ENCODE measurements around the gene WWP2. TPM values are rescaled to one million over a fixed set of nuclear protein-coding genes. Genes with fewer than 3 reads are reported as not detected.
A peak's percentile ranks its signal among the peaks of the same experiment; 100 is the strongest.

The WWP2 gene
- total RNA-seq, 1 experiment from 2014 or later, result 40.2 TPM

DNA sequence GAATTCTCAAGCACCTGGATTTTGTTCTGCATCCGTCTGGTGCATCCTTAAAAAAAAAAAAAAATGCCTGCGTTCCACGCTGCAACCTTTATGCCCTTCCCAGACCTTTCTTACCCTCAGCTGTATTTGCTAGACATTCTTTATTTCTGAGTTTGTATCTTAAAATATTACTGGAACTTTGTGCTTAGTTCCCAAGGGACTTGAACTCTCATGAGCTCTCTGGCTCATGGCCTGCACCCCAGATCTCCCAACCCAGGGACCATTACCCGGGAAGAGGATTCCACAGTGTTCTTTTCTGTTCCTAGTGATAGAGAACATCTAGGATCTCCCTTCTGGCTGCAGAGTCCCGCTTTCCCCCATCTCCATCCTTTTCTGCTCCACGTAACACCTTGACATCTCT, 160.1 kb downstream of the WWP2 start:
- TF ChIP-seq, protein P1, sequence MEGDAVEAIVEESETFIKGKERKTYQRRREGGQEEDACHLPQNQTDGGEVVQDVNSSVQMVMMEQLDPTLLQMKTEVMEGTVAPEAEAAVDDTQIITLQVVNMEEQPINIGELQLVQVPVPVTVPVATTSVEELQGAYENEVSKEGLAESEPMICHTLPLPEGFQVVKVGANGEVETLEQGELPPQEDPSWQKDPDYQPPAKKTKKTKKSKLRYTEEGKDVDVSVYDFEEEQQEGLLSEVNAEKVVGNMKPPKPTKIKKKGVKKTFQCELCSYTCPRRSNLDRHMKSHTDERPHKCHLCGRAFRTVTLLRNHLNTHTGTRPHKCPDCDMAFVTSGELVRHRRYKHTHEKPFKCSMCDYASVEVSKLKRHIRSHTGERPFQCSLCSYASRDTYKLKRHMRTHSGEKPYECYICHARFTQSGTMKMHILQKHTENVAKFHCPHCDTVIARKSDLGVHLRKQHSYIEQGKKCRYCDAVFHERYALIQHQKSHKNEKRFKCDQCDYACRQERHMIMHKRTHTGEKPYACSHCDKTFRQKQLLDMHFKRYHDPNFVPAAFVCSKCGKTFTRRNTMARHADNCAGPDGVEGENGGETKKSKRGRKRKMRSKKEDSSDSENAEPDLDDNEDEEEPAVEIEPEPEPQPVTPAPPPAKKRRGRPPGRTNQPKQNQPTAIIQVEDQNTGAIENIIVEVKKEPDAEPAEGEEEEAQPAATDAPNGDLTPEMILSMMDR (conservative IDR thresholded peaks at IDR 0.05), result no peak
- Mint-ChIP-seq H3K27ac (peak overlapping the region in 2 of 3 experiments; percentile 26 to 88; a peak in 2 of 7 replicates), H3K9me3 (no peaks in the 10 kb centered on the region), H3K27me3 (ENCODE audit: low read depth) (no peaks in the 10 kb centered on the region), H3K36me3 (ENCODE audit: insufficient read depth in 1 of 3, low read depth in 3 of 3) (peaks cover 0 to 14% (median 4%) of the 10 kb centered on the region in 3 experiments; a peak in 5 of 7 replicates), H3K4me3 (no peak overlapping the region), H3K4me1 (peaks cover 27 to 40% of the 10 kb centered on the region in 2 experiments)
- Histone ChIP-seq H3K9me3 (ENCODE audit: control insufficient read depth, low read depth, low read length) (no peaks in the 10 kb centered on the region), H2BK15ac (ENCODE audit: low read depth, low read length) (no peak overlapping the region), H2BK120ac (ENCODE audit: low read depth, low read length, poor library complexity, severe bottlenecking) (no peak overlapping the region), H4K91ac (ENCODE audit: insufficient read length, low read depth, low read length) (no peak overlapping the region), H3K4me1 (ENCODE audit: insufficient read depth, low read length) (peaks cover 8% of the 10 kb centered on the region; the same call in 1 of the 2 replicates), H3K79me1 (ENCODE audit: insufficient read depth, low read depth, low read length, poor library complexity, severe bottlenecking) (no peaks in the 10 kb centered on the region), H3K27ac (ENCODE audit: insufficient read length, low read depth, low read length) (no peak overlapping the region), H3K23ac (ENCODE audit: insufficient read length, low read depth, low read length) (no peak overlapping the region), H2BK12ac (ENCODE audit: insufficient read length, low read depth, low read length) (no peak overlapping the region), H2AFZ (ENCODE audit: low read length) (no peak overlapping the region), H4K8ac (replicated peaks; ENCODE audit: insufficient read length, low read depth, low read length) (no peak overlapping the region), H4K20me1 (ENCODE audit: control insufficient read depth, insufficient read depth, insufficient read length) (no peaks in the 10 kb centered on the region), H3K9ac (ENCODE audit: extremely low read depth, insufficient read length, low read length) (no peak overlapping the region), H3K79me2 (ENCODE audit: insufficient read depth, low read length) (no peaks in the 10 kb centered on the region), H3K4me2 (ENCODE audit: insufficient read depth, insufficient read length, low read length) (no peak overlapping the region), H3K23me2 (ENCODE audit: insufficient read length, low read depth, low read length, poor library complexity, severe bottlenecking) (no peaks in the 10 kb centered on the region), H3T11ph (ENCODE audit: low read length) (no peak overlapping the region), H4K5ac (ENCODE audit: insufficient read length, low read depth, low read length) (no peak overlapping the region), H3K18ac (ENCODE audit: insufficient read length, low read depth, low read length) (no peak overlapping the region), H2BK5ac (ENCODE audit: insufficient read length, low read length) (no peak overlapping the region), H2AK5ac (ENCODE audit: insufficient read length, low read length) (no peak overlapping the region), H3K4ac (ENCODE audit: low read depth, low read length) (no peak overlapping the region), H3K27me3 (ENCODE audit: insufficient read depth, low read length) (no peaks in the 10 kb centered on the region), H3K56ac (ENCODE audit: insufficient read length, low read depth, low read length) (no peak overlapping the region), H3K14ac (ENCODE audit: insufficient read depth, low read length) (no peak overlapping the region), H2BK20ac (ENCODE audit: low read depth, low read length, poor library complexity, severe bottlenecking) (no peak overlapping the region)
- DNase-seq, result no peak
- no CpG with 5 or more reads among the region's 6 CpGs for WGBS (ENCODE audit: extremely low coverage, insufficient read length, low lambda C conversion rate)

All from H9 (cell line).